ENCODE results near the gene FAM193B. TPM values are rescaled to one million over a fixed set of nuclear protein-coding genes. Genes with fewer than 3 reads are reported as not detected.

FAM193B gene
- total and polyA plus RNA-seq, 4 donors: 14.3 to 31.8 (median 15.8) TPM

- TF ChIP-seq NR2F2 (IDR thresholded peaks at IDR 0.05) (no peak), TAF1 (conservative IDR thresholded peaks at IDR 0.05) (no peak)
These were observed 21.1 kb upstream of the FAM193B start (continued) for GRCh38 chr5:177575488-177575887.

GRCh38 chr5:177569894-177570293 lies 15.5 kb upstream of the FAM193B start:
- Histone ChIP-seq H3K9ac (ENCODE audit: low read depth in 1 of 2, low read length in 2 of 2) (no peak overlapping the region), H3K36me3 (ENCODE audit: control insufficient read depth in 4 of 4, insufficient read depth in 3 of 4, low read depth in 1 of 4, low read length in 3 of 4) (no peaks in the 10 kb centered on the region), H3K27me3 (ENCODE audit: control insufficient read depth in 4 of 4, insufficient read depth in 4 of 4, low read length in 3 of 4) (no peaks in the 10 kb centered on the region), H3K27ac (ENCODE audit: low read depth in 1 of 2, low read length in 2 of 2) (no peak overlapping the region), H3K4me1 (ENCODE audit: control insufficient read depth in 4 of 4, insufficient read depth in 4 of 4, low read length in 3 of 4) (no peaks in the 10 kb centered on the region), H3K4me3 (ENCODE audit: low read depth in 1 of 3, low read length in 3 of 3) (no peak overlapping the region), H3K9me3 (ENCODE audit: control insufficient read depth in 4 of 4, low read length in 3 of 4) (no peaks in the 10 kb centered on the region)
- no peak for DNase-seq (ENCODE audit: low spot score)
- no peak for TF ChIP-seq HNF4A (conservative IDR thresholded peaks at IDR 0.05)
- no peak for TF ChIP-seq FOXA1 (IDR thresholded peaks at IDR 0.05)
- no peak for TF ChIP-seq GABPA (IDR thresholded peaks at IDR 0.05 in 1 of 2, conservative IDR thresholded peaks at IDR 0.05 in 1 of 2)
- no peak for TF ChIP-seq FOXA2 (IDR thresholded peaks at IDR 0.05)
- no peak for TF ChIP-seq RXRA (IDR thresholded peaks at IDR 0.05)
- TF ChIP-seq EGR1 (IDR thresholded peaks at IDR 0.05; ENCODE audit: low read depth in 2 of 2): no peak
- no peak for TF ChIP-seq MAX (IDR thresholded peaks at IDR 0.05)
- TF ChIP-seq ATF3 (IDR thresholded peaks at IDR 0.05): no peak
- no peak for TF ChIP-seq HNF4G (IDR thresholded peaks at IDR 0.05)
- 80% methylated on average over 2 of the region's 2 CpGs for WGBS

- WGBS: 79% methylated on average over 7 of the region's 7 CpGs
- TF ChIP-seq ATF3 (IDR thresholded peaks at IDR 0.05) (no peak), ZBTB33 (IDR thresholded peaks at IDR 0.05) (no peak), CTCF (IDR thresholded peaks at IDR 0.05; ENCODE audit: low read depth, low read length, missing input control) (no peak), HNF4A (conservative IDR thresholded peaks at IDR 0.05) (no peak), EGR1 (IDR thresholded peaks at IDR 0.05; ENCODE audit: low read depth in 2 of 2) (no peak), NR2F2 (IDR thresholded peaks at IDR 0.05) (no peak), MAX (IDR thresholded peaks at IDR 0.05) (no peak), GABPA (IDR thresholded peaks at IDR 0.05 in 1 of 2, conservative IDR thresholded peaks at IDR 0.05 in 1 of 2) (no peak), JUND (IDR thresholded peaks at IDR 0.05) (no peak), HNF4G (IDR thresholded peaks at IDR 0.05) (no peak), REST (IDR thresholded peaks at IDR 0.05) (no peak), TAF1 (conservative IDR thresholded peaks at IDR 0.05) (no peak), YY1 (IDR thresholded peaks at IDR 0.05) (no peak), FOXA2 (IDR thresholded peaks at IDR 0.05) (no peak), RXRA (IDR thresholded peaks at IDR 0.05) (no peak), RAD21 (IDR thresholded peaks at IDR 0.05) (no peak), SP1 (IDR thresholded peaks at IDR 0.05) (no peak), FOXA1 (IDR thresholded peaks at IDR 0.05) (no peak)
- no peak overlapping the region for H3K27ac ChIP-seq (ENCODE audit: low read depth in 1 of 2, low read length in 2 of 2)
- H3K36me3 ChIP-seq (ENCODE audit: control insufficient read depth in 4 of 4, insufficient read depth in 3 of 4, low read depth in 1 of 4, low read length in 3 of 4): no peaks in the 10 kb centered on the region
- H3K27me3 ChIP-seq (ENCODE audit: control insufficient read depth in 4 of 4, insufficient read depth in 4 of 4, low read length in 3 of 4): no peaks in the 10 kb centered on the region
- no peak overlapping the region for H3K9ac ChIP-seq (ENCODE audit: low read depth in 1 of 2, low read length in 2 of 2)
- no peak for DNase-seq (ENCODE audit: low spot score)
- H3K9me3 ChIP-seq (ENCODE audit: control insufficient read depth in 4 of 4, low read length in 3 of 4): no peaks in the 10 kb centered on the region
- H3K4me1 ChIP-seq (ENCODE audit: control insufficient read depth in 4 of 4, insufficient read depth in 4 of 4, low read length in 3 of 4): no peaks in the 10 kb centered on the region
- H3K4me3 ChIP-seq (ENCODE audit: low read depth in 1 of 3, low read length in 3 of 3): no peak overlapping the region
These were observed 14.0 kb upstream of the FAM193B start for GRCh38 chr5:177568326-177568725.
